Stimulated activated CD8-positive, alpha-beta memory T cell treated with anti-CD3 and anti-CD28 coated beads, Interleukin-15, amount 100 ng/mL, for 1 hour (primary cell): Measurements from ENCODE around the gene TFR2.

ENCODE experiments used
- DNase-seq: peaks from one replicate; pipeline ENCODE4 v3.0.0-alpha.2; 2020; ENCODE audit warnings: low read depth

The TFR2 gene

DNA sequence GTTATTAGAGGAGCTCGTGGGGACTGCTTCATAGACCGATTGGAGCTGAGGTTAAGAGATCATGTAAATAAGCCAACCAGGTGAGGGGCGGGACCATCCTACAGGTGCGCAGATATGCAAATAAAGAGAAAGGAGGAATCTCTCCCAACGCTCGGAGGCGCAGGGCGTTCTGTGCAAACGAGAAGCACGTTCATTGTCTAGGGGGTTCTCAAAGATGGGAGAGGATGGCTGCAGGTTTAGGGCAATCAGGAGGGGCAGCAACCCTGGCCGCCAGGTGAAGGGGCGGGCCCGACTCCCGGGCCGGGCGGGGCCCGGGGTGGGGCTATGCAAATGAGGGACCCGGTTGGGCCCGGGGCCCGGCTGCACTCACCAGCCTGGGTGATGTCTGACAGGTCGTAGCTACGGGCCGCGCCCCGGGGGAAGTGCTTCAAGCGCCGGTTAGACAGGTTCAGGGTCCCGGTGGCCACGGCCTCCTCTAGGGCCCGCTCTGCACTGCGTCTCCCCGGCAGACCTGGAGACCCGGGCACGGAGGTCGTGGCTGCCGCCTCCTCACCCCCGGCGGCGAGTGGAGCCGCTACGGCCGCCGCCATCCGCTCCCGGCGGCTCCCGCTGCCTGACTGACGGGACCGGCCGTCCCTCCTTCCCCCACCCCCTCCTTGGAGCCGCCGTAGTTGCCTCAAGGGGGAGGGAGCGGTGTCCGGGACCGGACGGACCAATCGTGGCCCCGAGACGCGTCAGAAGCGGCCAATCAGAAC lies 55.7 kb downstream of the TFR2 start, which contains the start of gene LRCH4:
Gene LRCH4 (minus strand): TSS at position 619 of the 755 bp plus-strand sequence. CDS start 29 bp downstream, at position 590.
- DNase-seq: no peak

DNA sequence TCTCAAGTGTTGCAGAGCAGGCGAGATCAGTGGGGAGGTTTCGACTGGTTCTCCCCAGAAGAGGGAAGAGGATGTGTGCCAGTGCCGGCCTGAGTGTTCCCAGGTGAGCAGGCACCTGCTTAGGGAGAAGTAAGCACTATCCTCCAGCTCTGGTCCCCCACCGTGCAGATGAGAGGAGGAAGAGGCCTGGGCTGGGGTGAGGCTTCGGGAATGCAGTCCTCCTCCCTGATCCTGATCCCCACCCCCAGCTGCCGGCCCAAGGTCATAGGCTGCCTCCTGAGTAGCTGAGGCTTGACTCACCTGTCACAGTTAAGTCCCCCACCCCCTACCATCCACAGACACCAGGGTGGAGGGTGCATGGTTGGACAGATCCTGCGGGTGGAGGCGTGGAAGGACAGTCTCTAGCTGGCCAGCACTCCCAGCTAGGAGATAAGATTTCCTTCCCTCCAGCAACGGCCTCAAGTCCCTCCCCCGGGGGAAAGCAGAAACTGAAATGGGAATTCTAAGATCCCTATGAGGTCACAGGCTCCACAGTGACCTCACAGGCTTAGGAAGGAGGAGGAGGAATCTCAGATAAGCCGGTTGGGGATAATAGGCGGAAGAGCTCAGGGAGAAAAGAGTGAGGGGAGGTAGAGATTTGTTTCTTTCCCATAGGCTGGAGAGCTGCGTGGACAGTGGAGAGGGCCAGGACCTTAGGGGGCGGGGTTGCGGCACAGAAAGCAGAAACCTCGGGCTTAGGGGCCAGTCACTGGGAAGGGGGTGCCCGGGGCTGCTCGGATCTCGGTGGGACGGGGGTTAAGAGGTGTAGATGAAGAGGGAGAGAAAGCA lies 56.5 kb downstream of the TFR2 start:
- no peak for DNase-seq

DNA sequence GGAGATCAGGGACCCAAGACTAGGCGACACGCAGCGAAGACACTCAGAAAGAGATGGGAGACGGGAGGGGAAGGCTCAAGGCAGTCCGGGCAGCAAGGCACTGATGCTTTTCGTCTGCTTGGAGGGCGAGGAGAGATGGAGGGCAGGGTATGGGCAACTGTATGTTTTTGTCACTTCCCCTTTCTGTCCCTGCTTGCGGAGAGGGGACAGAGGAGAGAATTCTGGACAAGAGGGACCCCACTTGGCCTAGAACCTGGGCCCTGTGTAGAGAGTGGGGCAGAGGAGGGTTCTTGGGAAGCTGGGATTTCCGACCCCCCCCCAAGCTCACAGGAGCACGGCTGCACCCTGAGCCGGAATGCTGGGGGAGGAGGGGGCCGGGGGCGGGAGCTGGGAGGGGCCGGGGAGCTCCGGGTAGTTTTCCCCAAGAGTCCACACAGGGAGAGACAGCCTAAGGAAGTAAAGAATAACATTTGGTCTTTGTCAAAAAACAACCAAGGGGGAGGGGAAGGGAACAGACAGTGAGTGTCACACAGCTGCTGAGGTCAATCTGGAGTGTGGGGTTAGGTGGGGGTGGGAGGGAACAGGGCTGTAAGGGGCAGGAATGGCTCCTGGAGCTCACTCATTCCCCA lies 57.2 kb downstream of the TFR2 start:
- DNase-seq: no peak

DNA sequence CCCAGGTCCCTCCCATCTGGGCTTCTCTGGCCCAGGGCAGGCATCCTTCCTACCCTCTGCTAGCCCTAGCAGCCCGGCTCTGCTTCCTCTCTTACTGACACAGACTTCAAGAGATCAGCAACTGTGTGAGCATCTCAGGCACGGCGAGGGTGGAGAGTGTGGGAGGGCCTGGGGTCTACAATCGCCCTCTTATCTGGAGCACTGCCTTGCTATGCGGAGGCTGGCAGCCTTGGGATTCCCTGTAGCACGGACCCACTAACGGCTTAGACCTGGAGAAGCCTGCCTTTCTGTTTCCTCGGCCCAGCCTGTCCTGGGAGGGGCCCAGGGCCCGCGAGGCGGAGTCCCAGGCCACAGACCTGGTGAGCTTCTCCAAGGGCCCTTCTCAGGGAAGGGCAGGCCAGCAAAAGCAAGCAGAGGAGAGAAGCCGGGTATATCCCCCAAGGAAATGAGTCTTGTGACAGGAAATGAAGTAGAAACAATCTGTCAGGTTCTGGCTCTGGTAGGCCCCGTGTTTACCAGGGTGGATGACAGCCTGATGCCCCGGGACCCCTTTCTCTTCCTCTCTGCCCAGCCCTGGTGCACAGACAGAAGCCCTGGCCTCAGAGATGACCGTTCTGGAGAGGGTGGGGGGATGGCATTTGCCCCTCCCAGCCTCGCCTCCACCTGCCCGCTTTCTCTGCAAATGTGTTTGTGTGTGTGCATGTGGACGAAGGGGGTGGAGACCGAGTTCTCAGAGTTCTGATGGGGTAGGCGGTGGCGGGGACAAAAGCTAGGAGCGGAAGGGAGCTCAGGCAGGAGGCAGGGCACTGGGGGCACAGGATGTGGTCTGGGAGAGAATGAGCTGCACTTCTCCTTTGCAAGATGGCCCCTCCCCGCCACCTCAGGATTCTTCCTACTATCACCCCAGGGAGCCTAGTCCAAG lies 58.0 kb downstream of the TFR2 start:
- peak; percentile 35 for DNase-seq

DNA sequence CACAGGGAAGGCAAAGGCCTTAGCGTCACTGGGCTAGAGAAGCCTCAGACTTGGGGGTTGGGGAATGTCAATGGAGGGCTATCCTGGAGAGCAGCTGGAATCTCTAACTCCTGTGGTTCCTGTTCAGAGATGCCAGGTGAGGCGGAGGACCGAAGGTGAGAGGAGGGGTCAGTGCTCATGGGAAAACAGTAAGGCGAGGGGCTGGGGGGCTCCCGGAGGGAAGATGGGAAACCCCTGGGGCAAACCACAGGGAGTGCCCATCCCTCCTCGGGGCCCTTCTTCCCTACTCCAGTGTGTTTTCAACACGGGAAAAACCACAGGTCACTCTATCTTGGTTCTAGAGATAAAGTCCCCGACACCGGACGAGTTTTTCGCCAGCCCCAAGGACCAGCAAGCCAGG lies 58.7 kb downstream of the TFR2 start:
- DNase-seq: no peak

DNA sequence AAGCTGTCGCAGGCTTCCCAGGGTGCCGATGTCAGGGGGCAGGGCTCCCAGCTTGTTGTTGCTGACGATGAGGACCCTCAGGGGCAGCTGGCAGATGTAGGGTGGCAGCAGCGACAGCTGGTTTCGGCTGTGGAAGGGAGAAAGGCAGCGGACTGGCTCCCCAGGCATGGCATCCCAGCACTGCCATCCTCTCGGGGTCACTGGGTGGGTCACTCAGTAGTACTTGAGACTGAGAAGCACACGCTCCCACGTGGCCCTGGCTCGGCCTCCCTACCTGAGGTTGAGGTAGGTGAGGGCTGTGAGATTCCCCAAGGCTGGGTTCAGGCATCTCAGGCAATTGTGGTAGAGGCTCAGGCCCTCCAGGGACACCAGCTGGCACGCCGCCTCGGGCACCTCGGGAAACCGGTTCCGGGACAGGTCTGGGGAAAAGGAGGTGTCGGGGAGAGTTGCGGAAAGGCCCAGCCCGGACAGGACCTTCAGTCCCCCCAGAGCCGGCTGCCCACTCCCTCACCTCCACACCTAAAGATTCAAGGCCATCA lies 59.2 kb downstream of the TFR2 start:
- DNase-seq: no peak

DNA sequence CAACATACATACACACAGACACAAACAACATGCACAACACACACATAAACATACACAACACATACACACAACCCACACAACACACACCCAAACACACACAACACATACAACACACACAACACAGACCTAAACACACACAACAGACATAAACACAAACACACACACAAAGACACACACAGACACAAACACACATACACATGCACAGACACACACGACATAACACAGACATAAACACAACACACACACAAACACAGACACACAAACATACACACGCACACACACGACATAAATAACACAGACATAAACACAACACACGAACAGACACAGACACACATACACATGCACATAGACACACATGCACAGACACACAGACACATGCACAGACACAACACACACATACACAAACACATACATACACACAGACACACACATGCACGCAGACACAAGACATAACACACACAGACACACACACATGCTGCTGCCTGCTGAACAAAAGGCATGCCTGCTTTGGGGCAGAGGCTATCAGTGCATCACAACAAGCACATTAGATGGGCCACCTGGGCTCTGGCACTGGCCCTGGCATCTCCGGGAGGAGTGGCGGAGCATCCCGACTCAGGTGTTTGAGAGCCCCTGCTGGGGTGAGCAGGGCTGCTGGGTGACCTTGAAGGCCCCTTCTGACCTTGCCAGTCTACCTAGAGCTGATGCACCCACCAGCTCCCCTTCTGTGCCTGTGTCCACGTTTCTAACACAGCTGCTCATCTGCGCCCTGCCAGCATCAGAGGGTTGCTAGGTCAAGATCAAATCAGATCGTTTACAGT lies 60.7 kb downstream of the TFR2 start:
- DNase-seq: no peak

DNA sequence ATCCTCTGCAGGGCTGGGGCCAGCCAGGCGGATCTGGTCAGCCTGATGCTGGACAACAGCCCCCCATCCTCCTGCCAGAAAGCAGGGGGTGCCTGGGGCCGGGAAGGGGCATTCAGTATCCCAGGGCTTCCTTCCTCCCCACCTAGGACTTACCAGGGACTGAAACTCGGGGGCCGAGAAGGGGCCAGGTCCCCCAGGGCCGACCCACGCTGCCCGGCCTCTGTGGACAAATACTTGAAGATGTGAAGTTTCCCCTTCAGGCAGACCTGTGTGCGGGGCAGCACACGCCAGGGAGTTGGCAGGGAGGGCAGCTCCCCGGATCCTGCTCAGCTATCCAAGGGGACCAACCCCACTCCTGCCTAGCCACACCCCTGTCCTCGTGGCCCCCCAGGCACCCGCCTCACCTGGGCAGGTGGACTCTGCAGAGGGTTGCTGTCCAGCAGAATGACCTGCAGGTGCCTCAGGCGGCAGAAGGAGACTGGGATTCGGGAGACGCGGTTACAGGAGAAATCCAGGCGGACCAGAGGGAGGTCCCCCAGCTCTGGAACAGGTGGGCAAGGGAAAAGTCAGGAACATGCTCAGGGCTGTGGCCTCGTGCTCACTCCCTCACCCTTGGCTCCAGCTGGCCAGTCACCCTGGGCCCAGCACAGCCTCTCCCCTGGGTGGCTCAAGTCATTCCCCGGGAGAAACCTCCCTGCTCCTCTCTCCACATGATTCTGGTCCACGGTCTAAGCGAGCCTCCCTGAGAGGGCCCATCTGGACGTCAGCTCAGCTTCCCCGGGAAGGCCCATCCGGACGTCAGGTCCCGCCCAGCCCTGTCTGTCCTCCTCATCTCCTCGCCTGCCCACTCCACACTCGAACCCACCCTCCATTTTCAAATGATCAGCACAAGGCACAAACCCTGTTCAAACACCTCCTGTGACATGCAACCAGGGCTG lies 62.8 kb downstream of the TFR2 start:
- DNase-seq: no peak

DNA sequence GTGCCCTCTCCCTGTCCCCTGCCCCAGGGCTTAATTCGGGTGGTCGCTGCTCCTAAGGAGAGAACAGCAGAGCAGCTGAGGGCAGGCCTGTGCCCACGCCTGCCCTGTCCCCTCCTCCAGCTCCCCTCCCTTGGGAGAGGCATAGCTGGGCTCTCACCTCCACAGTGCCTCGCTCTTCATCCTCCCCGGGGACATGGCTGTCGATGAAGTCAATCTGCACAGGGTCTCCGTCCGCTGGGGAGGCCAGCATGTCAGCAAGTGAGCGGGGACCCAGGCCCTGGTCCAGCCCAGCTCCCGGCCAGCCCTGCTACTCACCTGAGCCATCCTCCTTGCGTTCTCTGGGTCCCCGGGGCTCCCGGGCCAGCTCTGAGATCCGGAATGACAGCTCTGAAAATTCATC lies 63.8 kb downstream of the TFR2 start:
- DNase-seq: no peak

DNA sequence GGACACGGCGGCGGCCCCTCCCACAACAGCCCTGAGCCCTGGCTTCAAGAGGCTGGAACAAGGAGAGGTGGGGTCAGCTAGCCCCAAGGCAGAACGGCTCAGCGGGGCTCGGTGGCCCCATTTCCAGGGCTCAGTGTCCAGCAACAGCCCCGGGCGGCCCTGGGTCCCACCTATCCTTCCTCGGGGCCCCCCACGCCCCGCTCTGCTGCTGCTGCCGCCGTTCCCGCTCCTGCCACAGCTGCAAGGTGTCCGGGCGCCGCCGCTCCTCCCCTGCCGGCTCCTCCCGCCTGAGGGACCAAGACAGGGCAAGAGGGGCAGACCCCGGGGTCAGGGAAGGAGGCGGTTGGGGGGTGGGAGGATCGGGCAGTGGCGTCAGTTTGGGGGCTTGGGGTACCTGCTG lies 64.2 kb downstream of the TFR2 start:
- DNase-seq: no peak

DNA sequence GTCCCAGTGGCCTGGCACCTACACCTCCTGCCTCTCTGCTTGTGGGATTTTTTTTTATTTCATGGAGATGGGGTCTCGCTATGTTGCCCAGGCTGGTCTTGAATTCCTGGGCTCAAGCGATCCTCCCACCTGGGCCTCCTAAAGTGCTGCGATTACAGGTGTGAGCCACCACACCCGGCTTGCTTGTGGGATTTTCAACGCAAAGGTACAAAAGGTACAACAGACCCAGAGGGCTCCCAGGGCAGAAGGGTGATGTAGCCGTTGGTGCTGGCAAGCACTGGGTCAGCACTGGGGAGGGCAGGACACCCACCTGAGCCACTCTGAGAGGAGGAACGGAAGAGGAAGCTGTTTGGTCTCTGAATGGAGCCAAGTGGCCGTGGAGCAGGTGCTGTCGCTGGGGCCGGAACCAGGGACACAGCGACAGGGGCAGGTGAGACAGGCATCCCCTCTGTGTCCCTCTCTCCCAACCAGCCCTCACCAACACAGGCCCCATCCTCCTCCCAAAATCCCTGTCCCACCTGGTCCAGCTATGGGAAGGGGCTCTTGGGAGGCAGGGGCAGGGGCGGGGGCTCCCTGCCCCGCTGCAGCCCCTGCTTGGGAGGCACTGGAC lies 64.9 kb downstream of the TFR2 start:
- DNase-seq: no peak

DNA sequence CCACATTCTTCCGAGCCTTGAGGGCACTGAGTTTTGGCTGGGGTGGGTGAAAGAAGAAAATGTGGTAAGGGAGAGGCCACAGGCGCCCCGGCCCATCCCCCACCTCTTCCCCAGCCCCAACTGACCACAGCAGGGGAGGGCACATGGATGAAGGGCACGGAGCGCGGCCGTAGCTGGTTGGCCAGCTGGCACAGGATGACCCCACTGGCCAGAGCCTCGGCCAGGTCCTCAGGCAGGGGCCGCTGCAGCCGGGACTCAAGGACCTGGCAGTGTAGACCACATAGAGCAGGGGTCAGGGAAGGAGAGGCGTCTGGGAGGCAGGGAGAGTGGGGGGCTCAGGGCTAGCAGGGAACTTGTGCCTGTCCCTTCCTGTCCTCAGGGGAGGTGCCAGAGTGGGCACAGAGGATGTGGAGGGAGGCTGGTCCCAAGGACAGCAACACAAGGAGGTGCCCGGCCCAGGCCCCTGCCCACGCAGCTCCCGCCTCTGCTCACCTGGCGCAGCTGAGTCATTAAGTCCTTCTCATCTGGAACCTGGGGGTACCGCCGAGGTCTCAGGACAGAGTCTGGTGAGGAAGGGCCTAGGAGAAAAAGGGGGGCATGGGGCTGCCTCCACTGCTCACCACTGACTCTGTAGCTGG lies 65.5 kb downstream of the TFR2 start:
- DNase-seq: no peak

DNA sequence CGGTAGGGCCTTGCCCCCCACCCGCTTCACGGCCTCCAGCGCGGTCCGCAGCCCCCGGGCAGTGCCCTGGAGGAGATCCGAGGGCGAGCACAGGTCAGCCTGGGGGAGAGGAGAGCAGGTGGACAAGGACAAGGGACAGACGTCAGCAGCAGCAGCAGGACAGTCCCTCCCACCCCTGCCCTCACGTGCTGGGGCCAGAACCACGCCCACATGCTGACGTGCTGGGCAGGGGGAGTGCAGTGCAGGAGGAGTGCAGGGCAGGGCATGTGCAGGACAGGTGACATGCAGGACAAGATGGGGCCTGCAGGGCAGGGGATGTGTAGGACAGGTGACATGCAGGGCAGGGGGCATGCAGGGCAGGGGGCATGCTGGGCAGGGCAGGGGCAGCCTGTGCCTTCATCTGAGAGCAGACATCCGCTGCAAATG lies 66.1 kb downstream of the TFR2 start:
- no peak for DNase-seq

DNA sequence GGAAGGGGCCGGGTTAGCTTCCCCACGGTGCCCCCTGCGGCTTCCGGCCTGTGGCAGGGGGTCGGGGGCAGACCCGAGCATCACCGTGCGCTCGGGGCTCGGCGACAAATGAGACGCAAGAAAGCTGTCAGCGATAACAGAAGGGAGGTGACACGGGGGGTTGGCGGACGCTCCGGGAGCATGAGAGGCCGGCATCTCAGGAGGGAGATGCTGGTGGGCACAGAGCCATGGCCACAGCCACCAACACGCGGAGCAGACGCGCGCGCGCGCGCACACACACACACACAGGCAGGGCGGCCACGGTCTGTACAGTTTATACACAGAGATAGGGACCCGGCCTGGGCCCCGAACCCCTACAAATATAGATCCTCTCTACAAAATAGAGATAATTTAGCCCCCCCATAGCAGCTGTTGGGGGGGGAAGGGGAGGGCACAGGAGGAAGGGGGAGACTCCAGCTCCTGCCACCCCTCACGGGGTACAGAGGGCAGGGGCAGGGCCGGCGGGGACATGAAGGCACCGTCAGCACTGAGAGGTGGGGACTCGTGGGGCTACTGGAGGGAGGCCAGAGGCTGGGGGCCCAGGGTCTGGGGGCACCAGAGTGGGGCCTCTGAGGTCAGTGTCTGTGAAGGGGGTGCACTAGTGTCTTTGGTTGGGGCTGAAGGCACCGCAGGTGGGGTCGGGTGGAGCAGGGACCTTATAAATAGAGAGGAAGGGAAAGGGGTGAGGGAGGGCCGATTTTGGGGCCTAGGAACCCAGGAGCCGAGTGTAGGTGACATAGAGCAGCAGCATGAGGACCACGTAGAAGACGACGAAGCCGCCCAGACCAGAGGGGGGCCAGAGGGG lies 66.8 kb downstream of the TFR2 start:
- no peak for DNase-seq

DNA sequence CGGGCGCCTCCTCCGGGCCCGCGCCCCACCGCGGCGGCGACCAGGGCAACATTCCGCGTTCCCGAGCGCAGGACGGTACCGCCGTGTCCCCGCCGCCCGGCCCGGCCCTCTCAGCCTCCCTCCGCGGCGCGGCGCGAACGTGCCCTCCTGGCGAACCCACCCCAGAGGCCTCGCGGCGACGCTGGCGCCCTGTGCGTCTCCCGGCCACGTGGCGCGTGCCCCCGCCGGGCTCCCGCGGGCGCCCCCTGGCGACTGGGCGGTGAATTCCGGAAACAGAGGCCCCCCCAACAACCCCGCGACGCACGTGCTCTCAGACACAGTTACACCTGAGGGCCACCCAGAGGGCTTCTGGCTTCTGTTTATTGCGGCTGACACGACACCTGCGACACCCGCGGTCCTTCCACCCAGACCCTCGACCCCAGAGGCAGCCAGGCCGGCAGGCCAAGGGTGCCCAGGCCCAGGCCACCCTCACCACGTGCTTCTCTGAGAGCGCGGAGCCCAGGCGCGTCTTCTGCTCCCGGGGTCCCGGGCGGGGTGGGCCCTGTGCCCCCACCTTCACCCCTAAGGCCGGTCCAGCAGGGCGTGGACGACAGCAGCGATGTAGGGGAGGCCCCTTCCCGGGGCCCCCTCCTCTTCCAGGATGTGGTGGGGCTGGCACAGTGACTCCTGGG lies 67.5 kb downstream of the TFR2 start, which contains the start of gene SAP25:
Gene SAP25 (minus strand): TSS at position 210 of the 671 bp plus-strand sequence. CDS start 158 bp downstream, at position 52.
- DNase-seq: no peak

DNA sequence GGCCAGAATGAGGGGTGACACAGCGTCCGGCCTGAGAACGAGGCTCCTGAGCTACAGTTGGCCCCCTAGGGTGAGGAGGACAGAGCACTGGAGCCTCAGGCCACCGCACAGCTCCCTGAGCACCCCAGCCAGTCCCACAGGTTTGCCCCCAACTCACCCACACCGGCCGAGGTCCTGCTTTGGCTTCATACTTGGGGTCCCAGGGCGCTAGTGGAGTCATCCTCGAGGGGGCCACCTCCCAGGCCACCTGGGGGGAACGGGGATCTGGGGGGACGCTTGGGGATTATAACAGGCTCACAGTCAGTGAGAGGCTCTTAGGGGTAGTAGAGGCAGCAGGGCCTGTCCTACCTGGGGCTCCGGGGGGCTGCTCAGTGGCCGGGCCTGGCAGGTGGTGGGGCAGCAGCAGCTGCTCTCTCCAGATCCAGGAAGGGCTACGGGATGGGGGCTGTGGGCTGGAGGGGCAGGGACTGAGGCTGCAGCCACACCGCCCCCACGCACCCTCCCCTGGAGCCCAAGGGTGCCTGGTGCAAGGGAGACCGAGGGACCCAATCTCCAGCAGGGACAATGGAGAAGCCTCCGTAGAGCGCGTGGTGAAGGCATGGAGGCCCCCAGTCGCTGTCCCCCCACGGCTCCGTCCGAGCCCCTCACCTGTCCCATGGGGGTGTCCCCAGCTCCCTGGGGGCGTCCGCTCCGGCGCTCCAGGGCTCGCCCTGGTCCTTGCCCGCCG lies 68.2 kb downstream of the TFR2 start:
- DNase-seq: no peak
